Left lung (tissue), 10 donors: ENCODE results near the gene TMEM116. TPM values are rescaled to one million over a fixed set of nuclear protein-coding genes. Genes with fewer than 3 reads are reported as not detected.
"Not testable (repeated sequence)": the region's sequence is repeated elsewhere in the genome, so short reads cannot be mapped to it uniquely, and the experiment has no call there.

ENCODE experiments used
- ATAC-seq: fragments of 200-7000 bp; cut with Tn5 transposase; one replicate; pipeline ENCODE4 v1.9.1; 2020; ENCODE audit warnings: moderate library complexity
- DNase-seq, 4 donors: peaks; one replicate each; pipeline ENCODE4 v3.0.0-alpha.2; 2013 to 2020
- H3K27ac ChIP-seq, 2 donors: fragments of 200-600 bp; sonication (generic) in 1 of 2; one replicate each; pipeline versions ENCODE4 v1.5.0 to v1.8.0; 2020 to 2021
- H3K27me3 ChIP-seq, 2 donors: fragments of 200-600 bp; sonication (generic) in 1 of 2; one replicate each; pipeline versions ENCODE4 v1.5.0 to v1.8.0; 2020 to 2021
- H3K36me3 ChIP-seq, 2 donors: fragments of 200-600 bp; sonication (generic) in 1 of 2; one replicate each; pipeline versions ENCODE4 v1.5.0 to v1.8.0; 2020 to 2021
- H3K4me1 ChIP-seq, 2 donors: fragments of 200-600 bp; one replicate each; pipeline ENCODE4 v1.8.0; 2021
- H3K4me3 ChIP-seq, 2 donors: fragments of 200-600 bp; sonication (generic) in 1 of 2; one replicate each; pipeline versions ENCODE4 v1.5.0 to v1.8.0; 2020 to 2021; ENCODE audit warnings: mild to moderate bottlenecking in 1 of 2
- H3K9me3 ChIP-seq, 2 donors: fragments of 200-600 bp; sonication (generic) in 1 of 2; one replicate each; pipeline versions ENCODE4 v1.5.0 to v1.8.0; 2020 to 2021
- intact Hi-C, 2 donors: fragments of 100-400 bp; cut with DNase I; formaldehyde crosslinking; loops; one replicate each; pipeline versions ENCODE4 v1.11.2 to v1.14.2; 2022
- polyA plus RNA-seq, 6 donors: library from polyadenylated mRNA; unstranded; fragments of 120-200 nt; gene quantifications; one replicate each; pipeline ENCODE4 v1.2.1, GENCODE V29; 2013; ENCODE audit not compliant: insufficient read length in 6 of 6
- total RNA-seq, 2 donors: library from RNA; stranded (reverse); fragmentation: NEBNext Ultra II Directional; extraction: Animal tissue kit (Norgen Biotek cat#: 25700); gene quantifications; one replicate each; pipeline ENCODE4 v1.2.1, GENCODE V29; 2021
- TF ChIP-seq, protein P1 (sequence below), 2 donors: fragments of 200-600 bp; sonication (generic) in 1 of 2; IDR thresholded peaks; one replicate each; pipeline versions ENCODE4 v1.5.0 to v1.8.0; 2021; ENCODE audit warnings: antibody characterized with exemption in 2 of 2
- donor health status: DM: no; HTN: yes; CAD: no.
- donor health status: DM: no; HTN: no; CAD: no.

The TMEM116 gene
- total and polyA plus RNA-seq, 8 donors = 17.9 to 24.6 (median 20.1) TPM

DNA sequence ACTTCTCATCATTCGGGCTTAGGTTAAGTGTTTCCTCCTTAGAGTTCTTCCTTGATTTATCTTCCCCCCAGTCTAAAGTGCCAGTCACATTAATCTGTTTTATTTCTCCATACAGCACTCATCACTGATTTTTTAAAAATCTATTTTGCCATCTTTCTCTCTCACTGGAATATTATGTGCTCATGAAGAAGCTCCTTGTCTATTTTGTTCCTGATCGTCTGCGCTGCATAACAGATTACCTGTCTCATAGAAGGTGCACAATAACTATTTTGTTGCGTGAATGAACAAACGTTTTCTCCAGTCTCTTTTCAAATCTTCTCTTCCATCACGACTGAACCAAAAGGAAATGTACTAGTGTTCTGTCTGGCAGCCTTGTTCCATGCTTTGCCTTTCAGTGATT, 3.0 kb upstream of the TMEM116 start:
- Histone ChIP-seq H3K4me3 (no peak overlapping the region), H3K36me3 (peaks cover 0 to 25% of the 10 kb centered on the region in 2 donors), H3K4me1 (peaks cover 18 to 69% of the 10 kb centered on the region in 2 donors), H3K27ac (peak overlapping the region in 1 of 2 donors; percentile 96), H3K9me3 (no peaks in the 10 kb centered on the region), H3K27me3 (no peaks in the 10 kb centered on the region)
- no peak for ATAC-seq
- intact Hi-C loops = no loop called here
- DNase-seq = no peak
- TF ChIP-seq, protein P1, sequence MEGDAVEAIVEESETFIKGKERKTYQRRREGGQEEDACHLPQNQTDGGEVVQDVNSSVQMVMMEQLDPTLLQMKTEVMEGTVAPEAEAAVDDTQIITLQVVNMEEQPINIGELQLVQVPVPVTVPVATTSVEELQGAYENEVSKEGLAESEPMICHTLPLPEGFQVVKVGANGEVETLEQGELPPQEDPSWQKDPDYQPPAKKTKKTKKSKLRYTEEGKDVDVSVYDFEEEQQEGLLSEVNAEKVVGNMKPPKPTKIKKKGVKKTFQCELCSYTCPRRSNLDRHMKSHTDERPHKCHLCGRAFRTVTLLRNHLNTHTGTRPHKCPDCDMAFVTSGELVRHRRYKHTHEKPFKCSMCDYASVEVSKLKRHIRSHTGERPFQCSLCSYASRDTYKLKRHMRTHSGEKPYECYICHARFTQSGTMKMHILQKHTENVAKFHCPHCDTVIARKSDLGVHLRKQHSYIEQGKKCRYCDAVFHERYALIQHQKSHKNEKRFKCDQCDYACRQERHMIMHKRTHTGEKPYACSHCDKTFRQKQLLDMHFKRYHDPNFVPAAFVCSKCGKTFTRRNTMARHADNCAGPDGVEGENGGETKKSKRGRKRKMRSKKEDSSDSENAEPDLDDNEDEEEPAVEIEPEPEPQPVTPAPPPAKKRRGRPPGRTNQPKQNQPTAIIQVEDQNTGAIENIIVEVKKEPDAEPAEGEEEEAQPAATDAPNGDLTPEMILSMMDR (IDR thresholded peaks at IDR 0.05) = no peak

DNA sequence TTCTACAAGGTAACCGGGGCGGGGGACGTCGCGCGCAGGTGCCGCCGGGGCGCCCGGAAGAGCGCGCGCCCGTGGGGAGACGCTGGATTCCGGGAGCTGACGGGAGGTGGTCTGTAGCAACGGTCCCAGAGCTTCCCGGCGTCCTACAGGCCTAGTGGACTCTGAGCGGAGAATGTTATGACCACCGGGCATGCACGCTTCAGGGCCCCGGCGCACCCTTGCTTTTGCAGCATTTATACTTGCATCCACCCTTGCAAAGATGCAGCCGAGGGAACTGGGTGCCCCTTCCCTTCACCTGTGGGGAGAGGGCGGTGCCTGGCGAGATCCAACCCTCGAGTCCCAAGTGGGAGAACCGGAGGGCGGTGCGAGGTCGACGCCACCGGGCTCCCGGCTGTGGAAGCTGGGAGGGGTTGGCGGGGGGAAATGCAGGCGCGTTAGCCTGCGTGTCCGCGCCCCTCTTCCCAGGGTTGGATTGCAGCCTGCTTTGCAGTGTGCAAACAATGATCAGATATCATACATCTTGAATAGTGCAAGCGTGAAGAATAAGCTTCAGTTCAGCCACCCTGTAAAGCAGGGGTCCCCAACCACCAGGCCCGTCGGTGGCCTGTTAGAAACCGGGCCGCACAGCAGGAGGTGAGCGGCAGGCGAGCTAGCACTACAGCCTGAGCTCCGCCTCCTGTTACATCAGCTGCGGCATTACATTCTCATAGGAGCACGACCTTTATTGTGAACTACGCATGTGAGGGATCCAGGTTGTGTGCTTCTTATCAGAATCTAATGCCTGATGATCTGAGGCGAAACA, 837 bp upstream of the TMEM116 start:
- Histone ChIP-seq H3K4me3 (peak overlapping the region; percentile 71 to 89), H3K4me1 (peaks cover 18 to 61% of the 10 kb centered on the region in 2 donors), H3K27ac (peak overlapping the region; percentile 83 to 96), H3K36me3 (peaks cover 0 to 9% of the 10 kb centered on the region in 2 donors), H3K9me3 (no peaks in the 10 kb centered on the region), H3K27me3 (no peaks in the 10 kb centered on the region)
- peak in 3 of 4 donors; percentile 44 to 89 (median 69) for DNase-seq
- ATAC-seq = peak; percentile 60
- TF ChIP-seq, protein P1 (IDR thresholded peaks at IDR 0.05) = no peak
- intact Hi-C loops = no loop called here

DNA sequence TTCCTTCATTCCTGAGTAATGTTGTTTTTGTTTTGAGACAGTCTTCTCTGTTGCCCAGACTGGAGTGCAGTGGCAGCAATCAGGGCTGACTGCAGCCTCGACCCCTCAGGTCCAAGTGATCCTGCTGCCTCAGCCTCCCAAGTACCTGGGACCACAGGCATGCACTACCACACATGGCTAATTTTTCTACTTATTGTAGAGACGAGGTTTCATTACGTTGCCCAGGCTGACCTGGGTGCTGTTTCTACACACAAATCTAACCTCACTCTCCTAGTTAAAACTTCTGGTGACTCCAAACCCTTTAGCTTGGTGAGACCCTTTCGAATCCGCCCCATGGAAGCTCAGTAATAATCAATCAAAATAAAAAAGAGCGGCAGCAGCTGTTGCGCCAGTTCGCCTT, 1.3 kb downstream of the TMEM116 start:
- no peaks in the 10 kb centered on the region for H3K27me3 ChIP-seq
- intact Hi-C loops = no loop called here
- peaks cover 18 to 41% of the 10 kb centered on the region in 2 donors for H3K4me1 ChIP-seq
- H3K4me3 ChIP-seq = peak overlapping the region; percentile 56 to 71
- no peak for DNase-seq
- H3K9me3 ChIP-seq = no peaks in the 10 kb centered on the region
- TF ChIP-seq, protein P1 (IDR thresholded peaks at IDR 0.05) = no peak
- peaks cover 0 to 7% of the 10 kb centered on the region in 2 donors for H3K36me3 ChIP-seq
- no peak for ATAC-seq
- peak overlapping the region; percentile 96 to 97 for H3K27ac ChIP-seq

DNA sequence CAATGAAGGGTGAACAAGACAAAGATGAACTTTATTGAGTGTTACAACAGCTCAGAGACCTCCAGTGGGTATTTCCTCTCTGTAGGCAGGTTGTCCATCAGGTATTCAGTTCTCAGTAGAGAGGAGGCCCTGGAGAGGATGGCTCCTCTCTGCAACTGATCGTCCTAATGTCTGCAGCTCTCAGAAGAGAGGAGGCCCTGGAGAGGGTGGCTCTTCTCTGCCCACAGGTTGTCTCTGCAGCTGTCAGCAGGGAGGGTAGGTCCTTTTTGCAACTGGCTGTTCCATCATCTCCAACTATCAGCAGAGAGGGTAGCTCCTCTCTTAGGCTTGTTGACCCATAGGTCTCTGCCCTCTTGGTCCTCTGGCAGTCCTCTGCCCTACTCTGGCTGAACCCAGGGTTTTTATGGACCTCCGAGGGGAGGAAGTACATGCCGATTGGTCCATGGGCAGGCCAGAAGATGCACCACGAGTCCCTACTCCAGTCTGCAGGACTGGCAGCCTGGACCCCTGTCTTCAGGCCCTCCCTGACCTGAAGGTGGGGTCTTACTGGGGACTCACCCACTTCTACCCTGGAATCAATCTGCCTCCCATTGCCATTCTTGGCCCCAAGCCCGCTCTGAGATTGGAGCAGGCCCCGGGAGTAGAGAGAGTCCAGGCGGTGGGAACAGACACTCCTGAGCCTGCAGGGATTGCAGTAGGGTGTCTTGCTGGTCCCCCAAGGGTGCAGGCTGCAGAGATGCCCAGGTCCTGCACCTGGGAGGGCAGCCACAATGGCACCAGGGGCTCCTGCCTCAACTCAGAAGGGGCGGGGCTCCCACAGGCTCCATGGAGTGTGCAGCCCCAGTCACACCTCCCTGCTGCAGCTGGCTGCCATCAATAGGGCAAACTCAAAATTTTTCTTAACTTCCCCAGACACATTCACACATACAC, 2.3 kb downstream of the TMEM116 start:
- H3K4me1 ChIP-seq = peaks cover 18 to 38% of the 10 kb centered on the region in 2 donors

DNA sequence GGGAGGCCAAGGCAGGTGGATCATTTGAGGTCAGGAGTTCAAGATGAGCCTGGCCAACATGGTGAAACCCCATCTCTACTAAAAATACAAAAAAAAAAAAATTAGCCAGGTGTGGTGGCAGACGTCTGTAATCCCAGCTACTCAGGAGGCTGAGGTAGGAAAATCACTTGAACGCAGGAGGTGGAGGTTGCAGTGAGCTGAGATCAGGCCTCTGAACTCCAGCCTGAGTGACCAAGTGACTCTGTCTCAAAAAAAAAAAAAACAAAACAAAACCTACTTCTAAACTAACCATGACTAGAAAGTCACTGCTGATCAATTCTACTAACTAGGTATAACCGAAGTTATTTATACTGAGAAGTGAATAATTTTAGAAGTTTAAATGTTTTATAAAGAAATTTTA, 3.4 kb downstream of the TMEM116 start:
- H3K36me3 ChIP-seq, DNase-seq, H3K27me3 ChIP-seq, ATAC-seq, H3K27ac ChIP-seq, H3K9me3 ChIP-seq, intact Hi-C loops, H3K4me3 ChIP-seq: not testable (repeated sequence)
- H3K4me1 ChIP-seq = peaks cover 14 to 27% of the 10 kb centered on the region in 2 donors

More for the DNA sequence above, 2.3 kb downstream of the TMEM116 start:
- intact Hi-C loops = no loop called here
- Histone ChIP-seq H3K27ac (no peak overlapping the region), H3K27me3 (no peaks in the 10 kb centered on the region), H3K9me3 (no peaks in the 10 kb centered on the region), H3K4me3 (no peak overlapping the region), H3K36me3 (no peaks in the 10 kb centered on the region)
- DNase-seq (no peak), ATAC-seq (no peak)
- TF ChIP-seq, protein P1 (IDR thresholded peaks at IDR 0.05) = no peak
